CD4-positive, CD25-positive, alpha-beta regulatory T cell (primary cell): ENCODE measurements around the gene CBLN1. TPM values are rescaled to one million over a fixed set of nuclear protein-coding genes. Genes with fewer than 3 reads are reported as not detected.

ENCODE experiments used
- ATAC-seq, 2 donors: fragments of 150-1000 bp; cut with Tn5 transposase; one replicate each; pipeline ENCODE4 v1.10.0; 2021; ENCODE audit warnings: low read depth in 2 of 2, moderate number of reproducible peaks in 2 of 2, moderate library complexity in 1 of 2
- DNase-seq, 3 donors: peaks; one replicate each; pipeline versions ENCODE4 v3.0.0 to v3.0.0-alpha.2; 2012 to 2022; ENCODE audit warnings: mixed read lengths in 1 of 3
- H3K27ac ChIP-seq: one replicate; pipeline ENCODE4 v1.7.0; 2013; ENCODE audit warnings: mild to moderate bottlenecking, low read length; ENCODE audit not compliant: insufficient read depth, poor library complexity, severe bottlenecking
- H3K27me3 ChIP-seq: one replicate; pipeline ENCODE4 v1.7.0; 2013; ENCODE audit warnings: low read length; ENCODE audit not compliant: control insufficient read depth, insufficient read depth
- H3K36me3 ChIP-seq: one replicate; pipeline ENCODE4 v1.7.0; 2013; ENCODE audit warnings: mild to moderate bottlenecking, low read length, moderate library complexity; ENCODE audit not compliant: control insufficient read depth, insufficient read depth
- H3K4me1 ChIP-seq: 2 replicates; pipeline ENCODE4 v1.7.0; 2013; ENCODE audit warnings: mild to moderate bottlenecking, low read length; ENCODE audit not compliant: insufficient read depth, control insufficient read depth, poor library complexity, severe bottlenecking
- H3K4me3 ChIP-seq: one replicate; pipeline ENCODE4 v1.7.0; 2013; ENCODE audit warnings: low read depth, mild to moderate bottlenecking, low read length, moderate library complexity
- H3K9me3 ChIP-seq, 2 experiments: 1 replicate in 1 of 2; 2 replicates in 1 of 2; pipeline ENCODE4 v1.7.0; 2013; ENCODE audit warnings: low read length in 2 of 2, mild to moderate bottlenecking in 1 of 2, moderate library complexity in 1 of 2; ENCODE audit not compliant: control insufficient read depth in 2 of 2
- H3K27ac Mint-ChIP-seq, 3 donors: one replicate each; pipeline ENCODE4 v1.8.0; 2020 to 2022; ENCODE audit warnings: mild to moderate bottlenecking in 3 of 3, mixed read lengths in 3 of 3, moderate library complexity in 2 of 3
- H3K27me3 Mint-ChIP-seq: one replicate; pipeline ENCODE4 v1.8.0; 2022; ENCODE audit warnings: mild to moderate bottlenecking, mixed read lengths
- H3K36me3 Mint-ChIP-seq: one replicate; pipeline ENCODE4 v1.8.0; 2020; ENCODE audit warnings: mixed read lengths
- H3K4me1 Mint-ChIP-seq, 4 donors: one replicate each; pipeline ENCODE4 v1.8.0; 2020 to 2022; ENCODE audit warnings: mixed read lengths in 4 of 4, mild to moderate bottlenecking in 1 of 4
- H3K4me3 Mint-ChIP-seq, 4 donors: one replicate each; pipeline ENCODE4 v1.8.0; 2020 to 2022; ENCODE audit warnings: mild to moderate bottlenecking in 4 of 4, mixed read lengths in 4 of 4, moderate library complexity in 3 of 4
- H3K9me3 Mint-ChIP-seq, 7 donors: one replicate each; pipeline ENCODE4 v1.8.0; 2020 to 2022; ENCODE audit warnings: mixed read lengths in 7 of 7, mild to moderate bottlenecking in 3 of 7, moderate library complexity in 2 of 7
- polyA plus RNA-seq, 4 donors: library from polyadenylated mRNA; unstranded; fragments of 300-500 nt; fragmentation: Illumina TruSeq; gene quantifications; one replicate each; pipeline ENCODE4 v1.2.3, GENCODE V29; 2021
- total RNA-seq: library from RNA; stranded (reverse); gene quantifications from one replicate; pipeline ENCODE4 v1.2.3, GENCODE V29; 2022

The CBLN1 gene
- total RNA-seq (not detected), polyA plus RNA-seq (not detected)

- Mint-ChIP-seq H3K36me3 (no peaks in the 10 kb centered on the region), H3K4me3 (peak within 1 kb of the TSS in 2 of 4 donors; percentile 56 to 70), H3K4me1 (peaks cover 0 to 22% (median 3%) of the 10 kb centered on the region in 4 donors), H3K27me3 (peaks cover 60% of the 10 kb centered on the region), H3K27ac (no peak within 1 kb of the TSS), H3K9me3 (peaks cover 0 to 6% (median 0%) of the 10 kb centered on the region in 7 donors)
- Histone ChIP-seq H3K27ac (no peak within 1 kb of the TSS), H3K9me3 (no peaks in the 10 kb centered on the region), H3K4me1 (no peaks in the 10 kb centered on the region), H3K36me3 (no peaks in the 10 kb centered on the region), H3K27me3 (peaks cover 10% of the 10 kb centered on the region), H3K4me3 (no peak within 1 kb of the TSS)
- ATAC-seq, result no peak
- DNase-seq, result no peak
Measured at GRCh38 chr16:49281480-49281842, at the start of gene CBLN1. Gene CBLN1 (minus strand): TSS chr16:49281838. CDS start chr16:49281465, 373 bp downstream.

- Mint-ChIP-seq H3K9me3 (peaks cover 0 to 3% (median 0%) of the 10 kb centered on the region in 7 donors), H3K4me3 (no peak overlapping the region), H3K27me3 (no peaks in the 10 kb centered on the region), H3K27ac (no peak overlapping the region), H3K36me3 (no peaks in the 10 kb centered on the region), H3K4me1 (no peaks in the 10 kb centered on the region)
- Histone ChIP-seq H3K4me3 (no peak overlapping the region), H3K4me1 (no peaks in the 10 kb centered on the region), H3K27me3 (no peaks in the 10 kb centered on the region), H3K36me3 (no peaks in the 10 kb centered on the region), H3K27ac (no peak overlapping the region), H3K9me3 (no peaks in the 10 kb centered on the region)
- ATAC-seq (no peak), DNase-seq (no peak)
Measured at GRCh38 chr16:49330562-49331201, 49.0 kb upstream of the CBLN1 start.

GRCh38 chr16:49328325-49328724, 46.7 kb upstream of the CBLN1 start:
- no peak for DNase-seq
- Histone ChIP-seq H3K4me3 (no peak overlapping the region), H3K4me1 (no peaks in the 10 kb centered on the region), H3K27ac (no peak overlapping the region), H3K27me3 (no peaks in the 10 kb centered on the region), H3K9me3 (no peaks in the 10 kb centered on the region), H3K36me3 (no peaks in the 10 kb centered on the region)
- Mint-ChIP-seq H3K9me3 (peaks cover 0 to 3% (median 0%) of the 10 kb centered on the region in 7 donors), H3K4me1 (no peaks in the 10 kb centered on the region), H3K36me3 (no peaks in the 10 kb centered on the region), H3K27me3 (no peaks in the 10 kb centered on the region), H3K4me3 (no peak overlapping the region), H3K27ac (no peak overlapping the region)
- no peak for ATAC-seq

- Mint-ChIP-seq H3K36me3 (no peaks in the 10 kb centered on the region), H3K4me3 (no peak overlapping the region), H3K27ac (no peak overlapping the region), H3K4me1 (no peaks in the 10 kb centered on the region), H3K27me3 (no peaks in the 10 kb centered on the region), H3K9me3 (peaks cover 0 to 3% (median 0%) of the 10 kb centered on the region in 7 donors)
- no peaks in the 10 kb centered on the region for H3K4me1 ChIP-seq
- no peak overlapping the region for H3K27ac ChIP-seq
- no peaks in the 10 kb centered on the region for H3K9me3 ChIP-seq
- no peak overlapping the region for H3K4me3 ChIP-seq
- H3K27me3 ChIP-seq, result no peaks in the 10 kb centered on the region
- ATAC-seq, result no peak
- DNase-seq, result no peak
- H3K36me3 ChIP-seq, result no peaks in the 10 kb centered on the region
Measured at GRCh38 chr16:49327466-49327865, 45.8 kb upstream of the CBLN1 start.

- Mint-ChIP-seq H3K36me3 (no peaks in the 10 kb centered on the region), H3K4me1 (no peaks in the 10 kb centered on the region), H3K9me3 (peaks cover 0 to 3% (median 0%) of the 10 kb centered on the region in 7 donors), H3K27ac (no peak overlapping the region), H3K4me3 (no peak overlapping the region), H3K27me3 (no peaks in the 10 kb centered on the region)
- Histone ChIP-seq H3K4me3 (no peak overlapping the region), H3K27ac (no peak overlapping the region), H3K36me3 (no peaks in the 10 kb centered on the region), H3K9me3 (no peaks in the 10 kb centered on the region), H3K27me3 (peaks cover 1% of the 10 kb centered on the region), H3K4me1 (no peaks in the 10 kb centered on the region)
- DNase-seq (no peak), ATAC-seq (no peak)
Measured at GRCh38 chr16:49324703-49325102, 43.1 kb upstream of the CBLN1 start.

- Histone ChIP-seq H3K27me3 (no peaks in the 10 kb centered on the region), H3K4me3 (no peak overlapping the region), H3K27ac (no peak overlapping the region), H3K9me3 (no peaks in the 10 kb centered on the region), H3K4me1 (no peaks in the 10 kb centered on the region), H3K36me3 (no peaks in the 10 kb centered on the region)
- Mint-ChIP-seq H3K36me3 (no peaks in the 10 kb centered on the region), H3K4me1 (no peaks in the 10 kb centered on the region), H3K9me3 (peaks cover 0 to 7% (median 0%) of the 10 kb centered on the region in 7 donors), H3K27ac (no peak overlapping the region), H3K4me3 (no peak overlapping the region), H3K27me3 (peaks cover 10% of the 10 kb centered on the region)
- DNase-seq (no peak), ATAC-seq (no peak)
Measured at GRCh38 chr16:49315602-49316001, 34.0 kb upstream of the CBLN1 start.

- no peaks in the 10 kb centered on the region for H3K36me3 Mint-ChIP-seq
- no peaks in the 10 kb centered on the region for H3K9me3 Mint-ChIP-seq
- no peaks in the 10 kb centered on the region for H3K36me3 ChIP-seq
- DNase-seq (no peak), ATAC-seq (no peak)
- H3K9me3 ChIP-seq, result no peaks in the 10 kb centered on the region
- peaks cover 20% of the 10 kb centered on the region for H3K27me3 Mint-ChIP-seq
- no peaks in the 10 kb centered on the region for H3K4me1 Mint-ChIP-seq
- H3K4me3 Mint-ChIP-seq, result no peak overlapping the region
- H3K27me3 ChIP-seq, result no peaks in the 10 kb centered on the region
- no peaks in the 10 kb centered on the region for H3K4me1 ChIP-seq
- no peak overlapping the region for H3K4me3 ChIP-seq
- no peak overlapping the region for H3K27ac ChIP-seq
- H3K27ac Mint-ChIP-seq, result peak overlapping the region in 1 of 3 donors; percentile 62
Measured at GRCh38 chr16:49312389-49312985, 30.8 kb upstream of the CBLN1 start.

- DNase-seq, result no peak
- H3K36me3 Mint-ChIP-seq, result no peaks in the 10 kb centered on the region
- no peaks in the 10 kb centered on the region for H3K9me3 Mint-ChIP-seq
- H3K4me1 ChIP-seq, result no peaks in the 10 kb centered on the region
- H3K27ac ChIP-seq, result no peak overlapping the region
- H3K36me3 ChIP-seq, result no peaks in the 10 kb centered on the region
- no peak overlapping the region for H3K4me3 Mint-ChIP-seq
- H3K27ac Mint-ChIP-seq, result no peak overlapping the region
- H3K27me3 Mint-ChIP-seq, result peaks cover 20% of the 10 kb centered on the region
- H3K4me3 ChIP-seq, result no peak overlapping the region
- H3K9me3 ChIP-seq, result no peaks in the 10 kb centered on the region
- no peaks in the 10 kb centered on the region for H3K27me3 ChIP-seq
- no peaks in the 10 kb centered on the region for H3K4me1 Mint-ChIP-seq
- no peak for ATAC-seq
Measured at GRCh38 chr16:49311823-49312222, 30.2 kb upstream of the CBLN1 start.
